ACC112 (cell line): ENCODE results near the gene UPP2.

ENCODE experiments used
- H2AFZ ChIP-seq: fragments of 200-600 bp; sonication (generic); one replicate; pipeline ENCODE4 v1.6.0; 2017; ENCODE audit warnings: antibody characterized with exemption, low read length; ENCODE audit not compliant: unreplicated experiment
- H3K27ac ChIP-seq: fragments of 200-600 bp; sonication (generic); 2 replicates; pipeline ENCODE4 v1.5.1; 2014; ENCODE audit warnings: low read depth, mild to moderate bottlenecking, antibody characterized with exemption, low read length, moderate library complexity
- H3K27me3 ChIP-seq: fragments of 200-600 bp; sonication (generic); 2 replicates; pipeline ENCODE4 v1.6.1; 2014; ENCODE audit warnings: mild to moderate bottlenecking, antibody characterized with exemption, low read length, moderate library complexity, mixed read lengths; ENCODE audit not compliant: insufficient read depth
- H3K36me3 ChIP-seq: fragments of 200-600 bp; sonication (generic); 2 replicates; pipeline ENCODE4 v1.6.1; 2016; ENCODE audit warnings: mild to moderate bottlenecking, antibody characterized with exemption, low read length, moderate library complexity, mixed read lengths; ENCODE audit not compliant: insufficient read depth
- H3K4me1 ChIP-seq: fragments of 200-600 bp; sonication (generic); one replicate; pipeline ENCODE4 v1.6.1; 2016; ENCODE audit warnings: low read length, mixed read lengths; ENCODE audit not compliant: insufficient read depth, unreplicated experiment, control insufficient read depth
- H3K4me3 ChIP-seq: fragments of 200-600 bp; sonication (generic); 2 replicates; pipeline ENCODE4 v1.5.1; 2014; ENCODE audit warnings: mild to moderate bottlenecking, low read depth, low read length
- H3K79me2 ChIP-seq: fragments of 200-600 bp; sonication (generic); one replicate; pipeline ENCODE4 v1.6.0; 2016; ENCODE audit warnings: low read length; ENCODE audit not compliant: control insufficient read depth, unreplicated experiment, insufficient read depth

UPP2 gene

GRCh38 chr2:158103411-158104012, 1.8 kb downstream of the UPP2 start:
- H3K27me3 ChIP-seq, result peaks cover 20% of the 10 kb centered on the region; the same call in 1 of the 2 replicates
- no peak overlapping the region for H3K27ac ChIP-seq
- no peak overlapping the region for H3K4me3 ChIP-seq
- H2AFZ ChIP-seq, result no peak overlapping the region
- H3K4me1 ChIP-seq, result no peaks in the 10 kb centered on the region
- no peaks in the 10 kb centered on the region for H3K79me2 ChIP-seq
- H3K36me3 ChIP-seq, result no peaks in the 10 kb centered on the region

GRCh38 chr2:158104903-158105302, 3.2 kb downstream of the UPP2 start:
- Histone ChIP-seq H3K36me3 (no peaks in the 10 kb centered on the region), H2AFZ (no peak overlapping the region)

GRCh38 chr2:158112992-158113391, 11.3 kb downstream of the UPP2 start:
- no peaks in the 10 kb centered on the region for H3K4me1 ChIP-seq
- H3K79me2 ChIP-seq, result no peaks in the 10 kb centered on the region
- peaks cover 50% of the 10 kb centered on the region for H3K27me3 ChIP-seq
- no peaks in the 10 kb centered on the region for H3K36me3 ChIP-seq
- no peak overlapping the region for H3K27ac ChIP-seq
- H2AFZ ChIP-seq, result no peak overlapping the region
- H3K4me3 ChIP-seq, result no peak overlapping the region

More at GRCh38 chr2:158104903-158105302, 3.2 kb downstream of the UPP2 start:
- Histone ChIP-seq H3K79me2 (no peaks in the 10 kb centered on the region), H3K27me3 (peaks cover 24% of the 10 kb centered on the region), H3K4me3 (no peak overlapping the region), H3K27ac (no peak overlapping the region), H3K4me1 (no peaks in the 10 kb centered on the region)

- Histone ChIP-seq H3K79me2 (no peaks in the 10 kb centered on the region), H3K27ac (no peak overlapping the region), H3K4me1 (no peaks in the 10 kb centered on the region), H3K4me3 (no peak overlapping the region), H2AFZ (no peak overlapping the region), H3K36me3 (no peaks in the 10 kb centered on the region), H3K27me3 (peaks cover 43% of the 10 kb centered on the region)
These were observed 12.1 kb downstream of the UPP2 start for GRCh38 chr2:158113741-158114295.

- Histone ChIP-seq H3K27me3 (peaks cover 40% of the 10 kb centered on the region), H3K27ac (no peak overlapping the region), H3K4me3 (no peak overlapping the region), H3K36me3 (no peaks in the 10 kb centered on the region), H2AFZ (no peak overlapping the region), H3K4me1 (no peaks in the 10 kb centered on the region), H3K79me2 (no peaks in the 10 kb centered on the region)
These were observed 12.8 kb downstream of the UPP2 start for GRCh38 chr2:158114516-158114915.

GRCh38 chr2:158115202-158115767, 13.6 kb downstream of the UPP2 start:
- Histone ChIP-seq H3K79me2 (no peaks in the 10 kb centered on the region), H2AFZ (no peak overlapping the region), H3K27ac (no peak overlapping the region)

GRCh38 chr2:158116936-158117335, 15.3 kb downstream of the UPP2 start:
- H3K36me3 ChIP-seq, result no peaks in the 10 kb centered on the region
- no peak overlapping the region for H3K4me3 ChIP-seq
- no peak overlapping the region for H2AFZ ChIP-seq
- H3K27me3 ChIP-seq, result peaks cover 48% of the 10 kb centered on the region
- no peaks in the 10 kb centered on the region for H3K79me2 ChIP-seq
- H3K27ac ChIP-seq, result no peak overlapping the region
- H3K4me1 ChIP-seq, result no peaks in the 10 kb centered on the region

More at GRCh38 chr2:158115202-158115767, 13.6 kb downstream of the UPP2 start:
- Histone ChIP-seq H3K36me3 (no peaks in the 10 kb centered on the region), H3K4me1 (no peaks in the 10 kb centered on the region), H3K4me3 (no peak overlapping the region), H3K27me3 (peaks cover 41% of the 10 kb centered on the region)

GRCh38 chr2:158120102-158120501, 18.4 kb downstream of the UPP2 start:
- Histone ChIP-seq H2AFZ (no peak overlapping the region), H3K36me3 (no peaks in the 10 kb centered on the region), H3K79me2 (no peaks in the 10 kb centered on the region), H3K4me3 (no peak overlapping the region), H3K4me1 (no peaks in the 10 kb centered on the region), H3K27ac (no peak overlapping the region), H3K27me3 (peaks cover 49% of the 10 kb centered on the region)

- no peak overlapping the region for H3K27ac ChIP-seq
- H3K4me3 ChIP-seq, result no peak overlapping the region
- H3K36me3 ChIP-seq, result no peaks in the 10 kb centered on the region
- no peaks in the 10 kb centered on the region for H3K79me2 ChIP-seq
- peaks cover 49% of the 10 kb centered on the region for H3K27me3 ChIP-seq
- H3K4me1 ChIP-seq, result no peaks in the 10 kb centered on the region
- H2AFZ ChIP-seq, result no peak overlapping the region
These were observed 19.3 kb downstream of the UPP2 start for GRCh38 chr2:158120664-158121641.

- no peak overlapping the region for H3K4me3 ChIP-seq
- no peak overlapping the region for H2AFZ ChIP-seq
- H3K27me3 ChIP-seq, result peaks cover 76% of the 10 kb centered on the region
- H3K27ac ChIP-seq, result no peak overlapping the region
- no peaks in the 10 kb centered on the region for H3K79me2 ChIP-seq
- no peaks in the 10 kb centered on the region for H3K4me1 ChIP-seq
- no peaks in the 10 kb centered on the region for H3K36me3 ChIP-seq
These were observed 23.2 kb downstream of the UPP2 start for GRCh38 chr2:158124896-158125295.
